ENCODE results near the gene ZNF80.
"Not testable (repeated sequence)": the region's sequence is repeated elsewhere in the genome, so short reads cannot be mapped to it uniquely, and the experiment has no call there.

The ZNF80 gene

GRCh38 chr3:114237478-114237877 is at the start of gene ZNF80:
ZNF80 (minus strand) TSS chr3:114237578; CDS start chr3:114237074, 504 bp downstream.
- not testable (repeated sequence) for DNase-seq (ENCODE audit: low read depth in 3 of 3)

GRCh38 chr3:114286266-114286665 is 48.9 kb upstream of the ZNF80 start:
- no peak for DNase-seq (ENCODE audit: low read depth in 3 of 3)

- no peak for DNase-seq (ENCODE audit: low read depth in 3 of 3)
These were observed 48.4 kb upstream of the ZNF80 start for GRCh38 chr3:114285648-114286230.

- no peak for DNase-seq (ENCODE audit: low read depth in 3 of 3)
These were observed 47.3 kb upstream of the ZNF80 start for GRCh38 chr3:114284644-114285043.

- not testable (repeated sequence) for DNase-seq (ENCODE audit: low read depth in 3 of 3)
These were observed 39.5 kb upstream of the ZNF80 start for GRCh38 chr3:114276856-114277255.

GRCh38 chr3:114274929-114275328 is 37.6 kb upstream of the ZNF80 start:
- DNase-seq (ENCODE audit: low read depth in 3 of 3) = no peak

- DNase-seq (ENCODE audit: low read depth in 3 of 3) = no peak
These were observed 34.9 kb upstream of the ZNF80 start for GRCh38 chr3:114272271-114272670.

- no peak for DNase-seq (ENCODE audit: low read depth in 3 of 3)
These were observed 32.6 kb upstream of the ZNF80 start for GRCh38 chr3:114270019-114270418.

GRCh38 chr3:114260152-114260551 is 22.8 kb upstream of the ZNF80 start:
- no peak for DNase-seq (ENCODE audit: low read depth in 3 of 3)

- no peak for DNase-seq (ENCODE audit: low read depth in 3 of 3)
These were observed 22.2 kb upstream of the ZNF80 start for GRCh38 chr3:114259566-114259965.

GRCh38 chr3:114253505-114253904 is 16.1 kb upstream of the ZNF80 start:
- DNase-seq (ENCODE audit: low read depth in 3 of 3) = no peak

GRCh38 chr3:114252954-114253353 is 15.6 kb upstream of the ZNF80 start:
- no peak for DNase-seq (ENCODE audit: low read depth in 3 of 3)

GRCh38 chr3:114242947-114243346 is 5.6 kb upstream of the ZNF80 start:
- no peak for DNase-seq (ENCODE audit: low read depth in 3 of 3)

GRCh38 chr3:114241262-114241661 is 3.9 kb upstream of the ZNF80 start:
- no peak for DNase-seq (ENCODE audit: low read depth in 3 of 3)

- not testable (repeated sequence) for DNase-seq (ENCODE audit: low read depth in 3 of 3)
These were observed 888 bp upstream of the ZNF80 start for GRCh38 chr3:114238146-114238785.

GRCh38 chr3:114235431-114235830 is 1.9 kb downstream of the ZNF80 start:
- no peak for DNase-seq (ENCODE audit: low read depth in 3 of 3)

GRCh38 chr3:114234745-114235144 is 2.6 kb downstream of the ZNF80 start:
- DNase-seq (ENCODE audit: low read depth in 3 of 3) = no peak

- DNase-seq (ENCODE audit: low read depth in 3 of 3) = no peak
These were observed 5.8 kb downstream of the ZNF80 start for GRCh38 chr3:114231616-114232015.

- no peak for DNase-seq (ENCODE audit: low read depth in 3 of 3)
These were observed 10.3 kb downstream of the ZNF80 start for GRCh38 chr3:114227076-114227475.

- DNase-seq (ENCODE audit: low read depth in 3 of 3) = no peak
These were observed 11.1 kb downstream of the ZNF80 start for GRCh38 chr3:114226313-114226712.

- no peak for DNase-seq (ENCODE audit: low read depth in 3 of 3)
These were observed 14.2 kb downstream of the ZNF80 start for GRCh38 chr3:114223143-114223542.

- DNase-seq (ENCODE audit: low read depth in 3 of 3) = no peak
These were observed 15.5 kb downstream of the ZNF80 start for GRCh38 chr3:114221881-114222264.

- DNase-seq (ENCODE audit: low read depth in 3 of 3) = peak in 2 of 3 experiments; percentile 28 to 38
These were observed 16.1 kb downstream of the ZNF80 start for GRCh38 chr3:114221165-114221880.

All from stimulated activated CD4-positive, alpha-beta T cell treated with anti-CD3 and anti-CD28 coated beads, TNF-alpha, amount 100 ng/mL, for 24 hours (primary cell).